HG03139 (cell line): ENCODE results near the gene LACTB.

Experiments used
- ATAC-seq: cut with Tn5 transposase; IDR thresholded peaks from one replicate; pipeline ENCODE4 v1.9.1; 2021; ENCODE audit not compliant: unreplicated experiment

The LACTB gene

GRCh38 chr15:63122002-63122875 lies 578 bp downstream of the LACTB start:
- ATAC-seq, result peak; percentile 83

GRCh38 chr15:63124506-63124905 lies 2.8 kb downstream of the LACTB start:
- ATAC-seq, result no peak

GRCh38 chr15:63126726-63127125 lies 5.1 kb downstream of the LACTB start:
- ATAC-seq, result no peak

GRCh38 chr15:63133786-63134185 lies 12.1 kb downstream of the LACTB start:
- no peak for ATAC-seq

GRCh38 chr15:63134245-63134985 lies 12.8 kb downstream of the LACTB start:
- no peak for ATAC-seq

- no peak for ATAC-seq
Observed at GRCh38 chr15:63135281-63135680, 13.6 kb downstream of the LACTB start.

- no peak for ATAC-seq
Observed at GRCh38 chr15:63135804-63136203, 14.1 kb downstream of the LACTB start.

- ATAC-seq, result no peak
Observed at GRCh38 chr15:63136742-63137141, 15.1 kb downstream of the LACTB start.

- no peak for ATAC-seq
Observed at GRCh38 chr15:63140936-63141335, 19.3 kb downstream of the LACTB start.

GRCh38 chr15:63145426-63145825 lies 23.8 kb downstream of the LACTB start:
- ATAC-seq, result no peak

- no peak for ATAC-seq
Observed at GRCh38 chr15:63146684-63147083, 25.0 kb downstream of the LACTB start.

GRCh38 chr15:63151665-63152064 lies 30.0 kb downstream of the LACTB start:
- ATAC-seq, result no peak

- no peak for ATAC-seq
Observed at GRCh38 chr15:63155486-63155885, 33.8 kb downstream of the LACTB start.

- no peak for ATAC-seq
Observed at GRCh38 chr15:63156086-63156710, 34.5 kb downstream of the LACTB start.

GRCh38 chr15:63156755-63157117 lies 35.1 kb downstream of the LACTB start:
- no peak for ATAC-seq

- ATAC-seq, result peak; percentile 88
Observed at GRCh38 chr15:63157118-63157843, 35.6 kb downstream of the LACTB start, which contains the start of gene RPS27L. RPS27L (minus strand) TSS chr15:63157477; CDS start chr15:63157405, 72 bp downstream.

GRCh38 chr15:63157891-63158431 lies 36.3 kb downstream of the LACTB start:
- ATAC-seq, result no peak

- no peak for ATAC-seq
Observed at GRCh38 chr15:63160638-63161037, 39.0 kb downstream of the LACTB start.

GRCh38 chr15:63163217-63163616 lies 41.6 kb downstream of the LACTB start:
- no peak for ATAC-seq

- ATAC-seq, result no peak
Observed at GRCh38 chr15:63165166-63165859, 43.7 kb downstream of the LACTB start.
